ENCODE results near the gene BAIAP2L2.
A peak's percentile ranks its signal among the peaks of the same experiment; 100 is the strongest.

The BAIAP2L2 gene

DNA sequence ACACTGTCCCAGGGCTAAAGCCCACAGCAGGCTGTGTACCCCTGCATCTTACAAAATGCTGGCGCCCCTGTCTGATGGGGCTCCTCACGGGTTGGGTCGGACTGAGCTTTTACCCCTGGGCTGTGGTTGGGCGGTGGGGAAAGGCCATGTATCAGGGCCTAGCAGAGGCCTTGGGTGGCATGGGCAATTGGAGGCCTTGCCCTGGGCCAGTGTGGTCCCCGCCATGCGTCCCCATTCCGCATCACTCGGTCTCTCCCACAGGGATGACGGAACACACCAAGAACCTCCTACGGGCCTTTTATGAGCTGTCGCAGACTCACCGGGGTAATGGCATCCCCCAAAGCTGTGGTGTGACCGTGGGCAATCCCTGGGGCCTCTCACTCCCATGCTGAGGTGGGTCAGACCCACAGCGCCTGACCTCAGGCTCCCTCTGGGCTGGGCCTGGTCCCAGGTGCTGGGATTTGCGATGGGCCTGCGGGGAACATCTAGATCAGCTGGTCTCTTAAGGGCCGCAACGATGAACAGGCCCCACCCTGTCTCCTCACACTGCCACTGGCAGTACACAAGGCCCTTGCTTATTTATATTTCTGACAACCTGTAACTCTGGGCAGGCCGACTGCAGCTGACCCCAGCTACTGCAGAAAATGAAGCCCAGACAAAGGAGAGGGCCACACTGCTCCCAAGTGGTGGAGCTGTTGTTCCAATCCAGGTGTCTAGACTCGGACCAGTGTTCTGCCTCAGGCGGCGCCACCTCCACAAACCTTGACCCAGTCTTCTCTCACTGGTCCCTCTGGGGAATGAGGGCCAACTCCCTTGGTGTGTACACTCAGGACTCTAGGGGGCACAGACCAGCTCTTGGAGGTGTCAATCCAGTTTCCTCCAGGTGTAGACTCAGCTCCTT is 38.8 kb downstream of the BAIAP2L2 start:
- FAIRE-seq = no peak
- no peak for DNase-seq (ENCODE audit: extremely low spot score, insufficient read length, low read depth)

DNA sequence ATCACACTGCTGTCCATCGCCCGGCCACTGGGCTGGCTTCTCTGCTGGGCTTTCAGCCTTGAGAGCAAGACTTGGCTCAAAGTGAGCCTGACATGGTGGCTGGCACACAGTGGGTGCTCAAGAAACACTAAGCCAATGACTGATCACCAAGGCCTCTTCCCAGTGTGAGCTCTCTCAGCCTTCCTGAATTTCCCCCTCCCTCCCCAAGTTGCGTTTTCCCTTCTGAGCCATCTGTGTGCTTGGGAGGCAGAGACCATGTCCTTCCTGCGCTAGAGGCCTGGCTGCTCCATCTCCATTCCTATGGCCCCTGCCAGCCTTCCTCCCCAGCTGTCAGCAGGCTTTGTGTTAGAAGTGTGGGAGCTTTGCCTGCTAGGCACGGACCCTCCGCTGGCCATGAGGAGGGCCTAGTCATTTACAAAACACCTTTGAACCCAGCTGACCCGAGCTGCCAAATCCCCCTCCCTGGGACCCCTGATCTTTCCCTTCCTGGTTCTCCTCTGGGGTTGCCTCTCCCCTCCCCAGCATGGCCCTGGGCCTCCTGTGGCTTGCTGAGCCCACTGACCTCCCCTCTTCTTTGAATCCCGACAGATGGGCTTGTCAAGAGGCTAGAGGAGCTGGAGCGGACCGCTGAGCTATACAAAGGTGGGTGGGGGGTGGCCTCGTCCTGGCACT is 40.1 kb downstream of the BAIAP2L2 start:
- FAIRE-seq = no peak
- DNase-seq (ENCODE audit: extremely low spot score, insufficient read length, low read depth) = no peak

DNA sequence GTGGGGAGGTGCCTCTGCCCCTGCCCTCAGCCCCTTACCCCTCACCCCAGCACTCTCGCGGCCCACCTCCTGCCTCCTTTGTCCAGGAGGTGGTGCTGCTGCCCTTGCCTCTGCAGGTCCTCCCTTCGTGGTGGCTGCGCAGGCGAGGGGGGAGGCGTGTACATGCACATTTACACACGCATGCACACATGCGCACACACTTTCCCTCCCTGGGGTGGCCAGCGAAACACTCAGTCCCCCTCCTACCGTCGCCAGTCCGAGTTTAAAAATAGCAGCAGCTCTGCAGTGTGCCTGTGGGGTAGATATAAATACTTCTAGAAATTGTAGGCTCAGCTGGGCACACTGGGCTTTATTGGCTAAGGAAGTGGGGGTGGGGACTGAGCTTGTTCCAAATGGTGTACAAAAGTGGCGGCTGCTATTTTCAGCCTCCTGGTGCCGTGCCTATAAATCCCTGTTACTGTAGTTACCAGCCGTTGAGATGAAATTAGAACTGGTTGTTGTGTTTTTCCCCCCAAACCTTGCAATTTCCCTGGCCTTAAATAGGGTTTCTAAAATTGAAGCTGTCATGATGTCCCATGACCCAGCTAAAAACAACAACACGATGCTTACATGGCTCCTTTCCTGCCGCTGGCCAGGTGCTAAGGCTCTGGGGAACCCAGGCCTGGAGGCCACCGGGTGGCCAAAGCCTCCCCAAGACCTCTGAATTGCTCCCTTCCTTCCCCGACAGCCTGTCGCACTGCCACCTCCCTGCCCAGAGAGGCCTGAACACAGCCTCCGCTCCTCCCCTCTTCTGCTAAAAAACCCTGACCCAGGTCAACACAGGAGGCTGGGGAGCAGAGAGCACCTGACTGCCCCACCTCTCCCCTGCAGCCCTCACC is 40.9 kb downstream of the BAIAP2L2 start:
- FAIRE-seq (no peak), DNase-seq (ENCODE audit: extremely low spot score, insufficient read length, low read depth) (no peak)

DNA sequence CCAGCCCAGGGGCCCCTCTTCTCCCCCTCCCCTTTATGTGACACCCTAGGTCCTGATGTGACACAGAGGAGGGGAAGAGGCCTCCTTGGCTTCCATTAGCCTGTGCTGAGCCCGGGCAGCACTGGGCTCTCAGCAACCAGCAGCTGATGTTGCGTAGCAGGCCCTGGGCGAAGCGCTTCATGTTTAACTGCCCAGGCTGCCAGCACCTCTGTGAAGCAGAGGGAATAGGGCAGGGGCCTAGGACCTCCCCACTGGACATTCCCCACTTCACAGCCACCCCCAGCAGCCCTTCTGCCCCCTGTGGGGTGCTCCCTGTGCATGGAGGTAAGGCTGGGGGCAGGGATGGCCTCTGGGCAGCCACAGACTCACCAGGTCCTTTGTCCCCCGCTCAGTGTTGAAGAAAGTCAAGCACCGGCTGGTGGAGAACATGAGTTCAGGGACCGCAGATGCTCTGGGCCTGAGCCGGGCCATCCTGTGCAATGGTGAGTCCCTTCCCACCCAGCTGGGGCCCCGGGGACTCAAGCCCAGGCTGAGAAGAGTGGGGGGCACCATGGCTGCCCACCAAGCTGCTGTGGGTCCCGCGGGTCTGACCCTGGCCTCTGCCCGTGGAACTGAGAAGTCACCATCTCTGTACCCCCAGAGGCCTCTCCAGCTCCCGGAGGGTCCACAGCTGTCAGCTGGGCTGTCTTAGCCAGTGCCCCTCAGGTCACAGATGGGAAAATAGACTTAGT is 41.7 kb downstream of the BAIAP2L2 start:
- DNase-seq (ENCODE audit: extremely low spot score, insufficient read length, low read depth) (no peak), FAIRE-seq (no peak)

DNA sequence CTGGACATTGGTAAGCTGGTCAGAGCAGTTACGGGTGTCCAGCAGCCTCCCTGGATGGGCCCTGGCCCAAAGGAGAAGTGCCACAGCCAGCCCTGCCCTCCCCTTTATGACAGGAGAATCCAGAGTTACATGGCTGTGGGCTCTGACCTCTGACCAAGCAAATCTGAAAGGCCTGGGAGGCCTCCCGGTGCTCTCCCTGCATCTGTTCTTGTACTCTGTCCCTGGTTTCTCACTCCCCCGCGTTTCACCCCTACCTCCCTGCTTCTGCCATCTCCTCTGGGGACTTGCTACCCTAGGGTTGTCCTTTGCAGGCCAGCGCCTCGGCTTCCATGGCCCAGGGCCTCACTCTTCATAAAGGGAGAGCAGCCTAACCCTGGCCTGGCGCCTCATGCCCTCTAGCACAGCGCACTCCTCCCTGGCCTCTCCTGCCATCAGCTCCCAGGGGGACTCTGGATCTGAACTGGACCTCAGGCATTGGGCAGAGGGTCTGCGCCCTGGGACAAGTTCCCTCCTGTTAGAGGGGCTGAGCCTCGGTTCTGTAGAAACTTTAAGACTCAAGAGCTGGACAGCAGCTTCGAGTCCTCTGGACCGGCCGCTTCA is 42.6 kb downstream of the BAIAP2L2 start:
- no peak for FAIRE-seq
- DNase-seq (ENCODE audit: extremely low spot score, insufficient read length, low read depth) = no peak

DNA sequence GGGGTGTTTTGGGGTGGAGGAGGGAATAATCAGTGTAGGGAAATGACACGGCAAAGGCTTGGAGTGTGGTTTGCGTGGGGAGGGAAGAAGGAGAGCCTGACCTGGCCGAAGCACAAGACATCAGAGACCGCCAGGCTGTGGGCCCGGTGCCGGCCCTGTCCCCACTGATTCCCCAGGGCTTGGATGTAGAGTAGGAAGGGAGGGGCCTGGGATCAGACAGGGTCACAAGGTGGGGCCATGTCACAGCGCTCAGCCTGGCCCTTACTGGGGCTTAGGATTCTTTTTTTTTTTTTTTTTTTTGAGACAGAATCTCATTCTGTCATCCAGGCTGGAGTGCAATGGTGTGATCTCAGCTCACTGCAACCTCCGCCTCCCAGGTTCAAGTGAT is 43.5 kb downstream of the BAIAP2L2 start:
- FAIRE-seq (no peak), DNase-seq (ENCODE audit: extremely low spot score, insufficient read length, low read depth) (no peak)

DNA sequence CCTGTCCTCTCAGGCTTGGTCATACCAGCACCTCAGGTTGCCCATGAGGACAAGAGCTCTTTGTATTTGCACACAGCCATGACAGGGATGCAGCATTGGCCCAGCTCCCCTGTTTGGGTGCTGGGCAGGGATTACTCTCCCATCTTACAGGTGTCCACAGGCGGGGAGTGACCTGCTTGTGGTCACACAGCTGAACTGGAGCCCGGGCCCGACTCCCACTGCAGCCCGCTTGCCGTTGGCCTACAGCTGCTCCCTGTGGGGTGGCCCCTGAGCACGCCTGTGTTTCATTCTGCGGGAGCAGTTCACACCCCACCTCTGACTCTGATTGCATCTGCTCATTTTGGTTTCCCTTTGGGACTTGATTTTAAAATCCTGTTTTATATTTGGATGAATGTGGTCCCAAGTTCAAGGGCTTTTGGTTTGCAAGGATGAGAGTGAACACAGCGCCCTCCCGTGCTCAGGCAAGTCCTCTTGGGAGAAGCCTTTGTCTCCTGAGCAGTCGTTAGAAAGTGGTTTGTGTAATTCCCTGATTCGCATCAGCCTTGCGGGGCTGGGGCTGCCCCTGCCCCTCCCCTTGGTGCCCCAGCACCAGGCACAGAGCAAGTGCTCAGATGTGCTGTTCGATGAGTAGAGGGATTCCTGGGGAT is 44.0 kb downstream of the BAIAP2L2 start:
- DNase-seq (ENCODE audit: extremely low spot score, insufficient read length, low read depth) (no peak), FAIRE-seq (no peak)

DNA sequence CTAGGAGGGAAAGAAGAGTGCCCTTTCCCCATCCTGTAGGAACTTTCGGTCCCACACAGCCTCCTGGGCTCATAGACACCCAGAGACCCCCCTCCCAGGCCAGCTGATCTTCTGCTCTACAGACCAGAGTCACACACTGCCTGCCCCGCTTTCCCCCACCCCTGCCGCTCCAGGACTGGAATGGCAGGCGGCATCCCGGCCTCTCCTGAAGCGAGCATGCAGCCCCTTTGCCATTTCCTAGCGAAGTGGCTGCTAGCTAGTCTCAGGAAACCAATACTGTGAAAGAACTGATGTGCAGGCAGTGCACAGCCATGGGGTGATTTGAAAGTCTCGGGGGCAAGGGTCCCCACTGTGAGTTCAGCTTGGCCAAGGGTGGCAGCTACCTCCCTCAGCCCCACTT is 44.9 kb downstream of the BAIAP2L2 start:
- FAIRE-seq (no peak), DNase-seq (ENCODE audit: extremely low spot score, insufficient read length, low read depth) (no peak)

DNA sequence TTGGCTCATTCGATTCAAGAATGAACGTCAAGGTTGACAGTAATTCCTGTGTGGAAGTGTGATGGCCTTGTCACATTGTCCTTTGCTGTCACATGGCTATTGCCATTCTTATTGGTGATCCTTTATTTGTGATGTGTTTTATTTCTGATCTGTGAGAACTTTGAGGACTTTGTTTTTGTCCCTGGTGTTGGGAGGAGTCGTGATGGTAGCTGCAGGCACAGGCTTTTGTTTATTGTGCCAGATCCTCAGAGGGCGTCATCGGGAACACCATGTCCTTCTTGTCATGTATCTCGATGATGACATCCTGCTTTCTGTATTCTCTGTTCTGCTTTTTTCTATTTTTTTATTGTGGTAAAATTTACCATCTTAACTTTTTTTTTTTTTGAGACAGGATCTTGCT is 47.7 kb downstream of the BAIAP2L2 start:
- no peak for DNase-seq (ENCODE audit: extremely low spot score, insufficient read length, low read depth)
- no peak for FAIRE-seq

DNA sequence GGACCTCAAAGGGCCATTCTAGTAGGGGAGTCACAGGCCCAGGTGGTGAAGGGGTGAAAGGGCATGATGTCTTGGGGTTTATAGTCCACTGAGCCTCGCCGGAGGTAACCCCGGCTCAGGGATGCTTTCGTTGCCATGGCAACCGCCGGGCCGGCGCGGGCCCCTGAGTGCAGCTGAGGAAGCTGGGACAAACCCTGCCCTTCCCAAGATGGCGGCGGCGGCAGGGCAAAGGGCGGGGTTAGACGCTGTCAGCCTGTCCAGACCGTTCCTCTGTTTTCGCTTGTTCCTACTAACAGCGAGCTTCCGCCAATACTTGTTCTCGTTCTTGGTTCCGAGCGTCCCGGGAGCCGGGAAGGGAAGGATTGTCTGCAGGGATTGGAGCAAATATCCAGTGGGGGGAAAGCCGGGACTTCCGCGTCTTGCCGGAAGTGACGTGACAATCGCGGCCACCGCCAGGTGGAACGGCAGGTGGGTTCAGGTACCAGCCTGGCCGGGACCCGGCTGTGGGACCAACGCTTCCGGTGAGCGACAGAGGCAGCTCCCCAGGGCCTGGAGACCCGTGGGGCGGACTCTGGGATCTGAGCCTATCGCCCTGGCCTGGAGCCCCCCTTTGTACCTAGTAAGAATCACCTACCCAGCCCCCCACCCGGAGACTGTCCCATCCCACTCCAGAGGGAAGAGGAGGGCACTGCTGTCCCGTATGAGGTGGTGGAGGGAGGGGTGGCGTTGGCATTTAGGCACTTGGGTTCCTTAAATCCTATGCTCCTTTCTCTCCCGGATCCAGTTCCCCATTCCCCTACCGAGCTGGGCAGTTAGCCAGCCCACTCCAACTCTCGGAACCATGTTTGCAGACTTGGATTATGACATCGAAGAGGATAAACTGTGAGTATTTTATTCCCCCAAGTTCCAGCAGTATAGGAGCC is 53.3 kb downstream of the BAIAP2L2 start, which contains the start of gene PICK1:
PICK1 (plus strand) TSS at position 436 of the 923 bp plus-strand sequence; CDS start at position 842, 406 bp downstream.
- FAIRE-seq (peak; percentile 85), DNase-seq (ENCODE audit: extremely low spot score, insufficient read length, low read depth) (peak; percentile 87)

DNA sequence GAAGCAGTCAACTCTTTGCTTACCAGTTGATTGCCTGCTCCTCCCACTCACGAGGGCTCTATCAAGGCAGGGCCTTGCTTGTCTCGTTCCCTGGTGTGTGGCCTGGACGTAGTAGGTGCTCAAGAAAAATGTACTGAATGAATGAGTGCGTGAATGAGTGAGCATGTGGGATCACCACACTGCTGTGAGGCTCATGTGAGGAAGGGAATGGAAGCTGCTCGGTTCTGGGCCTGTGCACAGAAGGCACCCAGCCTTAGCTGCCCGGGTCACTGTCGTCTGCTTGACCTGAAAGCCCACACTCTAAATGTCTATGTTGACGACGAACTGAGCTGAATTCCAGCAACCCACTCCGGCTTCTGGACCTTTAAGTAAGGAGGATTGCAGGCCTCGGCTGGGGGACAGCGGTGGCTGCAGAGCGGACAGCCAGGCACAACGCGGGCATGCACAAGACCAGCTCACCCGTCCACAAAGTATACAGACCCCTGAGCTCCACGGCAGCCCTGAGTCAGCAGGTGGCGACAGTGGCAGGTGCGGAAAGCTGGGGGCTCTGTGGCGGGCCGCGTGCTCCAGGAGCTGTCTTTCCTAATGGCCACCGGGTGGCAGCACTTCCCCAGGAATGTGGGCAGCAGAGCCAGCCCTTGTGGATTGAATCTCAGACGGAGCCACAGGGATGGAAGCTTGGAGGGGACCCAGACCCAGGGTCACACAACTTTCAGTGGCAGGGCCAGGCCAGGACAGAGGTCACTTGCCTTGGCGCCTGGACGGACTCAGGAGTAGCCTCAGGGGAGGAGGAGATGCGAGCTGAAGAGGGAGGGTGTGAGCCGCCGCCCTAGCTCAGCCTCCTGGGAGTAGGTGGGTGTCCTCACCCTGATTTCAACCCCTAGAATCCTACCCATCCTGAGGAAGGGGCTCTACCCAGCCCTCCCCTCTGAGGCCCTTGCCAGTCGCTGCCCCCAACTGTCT is 58.3 kb downstream of the BAIAP2L2 start:
- peak; percentile 93 for FAIRE-seq
- DNase-seq (ENCODE audit: extremely low spot score, insufficient read length, low read depth) = peak; percentile 81

DNA sequence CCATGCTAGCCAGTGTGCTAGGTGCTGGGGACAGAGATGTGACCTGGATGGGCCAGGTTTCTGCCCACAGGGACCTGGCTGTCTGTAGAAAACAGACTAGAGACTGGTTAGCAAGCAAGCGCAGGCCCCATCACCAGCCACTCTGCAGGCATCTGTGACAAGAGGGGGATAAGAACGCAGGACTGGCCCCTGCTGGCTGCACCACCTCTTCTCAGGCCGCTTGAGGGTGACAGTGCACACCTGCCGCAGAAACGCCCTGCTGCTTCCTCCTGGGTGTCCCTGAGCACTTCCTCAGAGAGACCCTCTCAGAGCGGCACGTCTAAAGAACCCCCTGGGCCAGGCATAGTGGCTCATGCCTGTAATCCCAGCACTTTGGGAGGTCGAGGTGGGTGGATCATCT is 59.2 kb downstream of the BAIAP2L2 start:
- DNase-seq (ENCODE audit: extremely low spot score, insufficient read length, low read depth) = no peak
- FAIRE-seq = no peak

DNA sequence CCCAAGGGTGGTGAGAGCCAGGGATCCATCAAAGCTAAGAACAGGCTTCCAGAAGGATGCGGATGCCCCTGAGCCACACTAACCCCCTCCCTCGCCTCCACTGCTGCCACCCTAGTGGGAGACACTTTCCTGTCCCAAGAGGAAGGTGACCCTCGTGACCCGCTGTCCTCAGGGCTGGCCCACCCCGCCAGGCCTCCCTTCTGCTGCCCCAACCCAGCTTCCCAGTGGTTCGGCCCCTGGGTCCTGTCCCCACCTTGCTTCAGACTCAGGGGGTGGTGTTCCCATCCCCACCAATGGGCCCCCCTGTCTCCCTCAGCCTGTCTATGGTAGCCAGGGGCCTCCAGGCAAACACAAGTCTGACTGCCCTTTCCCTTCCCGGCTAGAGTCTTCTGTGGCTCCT is 59.8 kb downstream of the BAIAP2L2 start:
- DNase-seq (ENCODE audit: extremely low spot score, insufficient read length, low read depth) (no peak), FAIRE-seq (no peak)

DNA sequence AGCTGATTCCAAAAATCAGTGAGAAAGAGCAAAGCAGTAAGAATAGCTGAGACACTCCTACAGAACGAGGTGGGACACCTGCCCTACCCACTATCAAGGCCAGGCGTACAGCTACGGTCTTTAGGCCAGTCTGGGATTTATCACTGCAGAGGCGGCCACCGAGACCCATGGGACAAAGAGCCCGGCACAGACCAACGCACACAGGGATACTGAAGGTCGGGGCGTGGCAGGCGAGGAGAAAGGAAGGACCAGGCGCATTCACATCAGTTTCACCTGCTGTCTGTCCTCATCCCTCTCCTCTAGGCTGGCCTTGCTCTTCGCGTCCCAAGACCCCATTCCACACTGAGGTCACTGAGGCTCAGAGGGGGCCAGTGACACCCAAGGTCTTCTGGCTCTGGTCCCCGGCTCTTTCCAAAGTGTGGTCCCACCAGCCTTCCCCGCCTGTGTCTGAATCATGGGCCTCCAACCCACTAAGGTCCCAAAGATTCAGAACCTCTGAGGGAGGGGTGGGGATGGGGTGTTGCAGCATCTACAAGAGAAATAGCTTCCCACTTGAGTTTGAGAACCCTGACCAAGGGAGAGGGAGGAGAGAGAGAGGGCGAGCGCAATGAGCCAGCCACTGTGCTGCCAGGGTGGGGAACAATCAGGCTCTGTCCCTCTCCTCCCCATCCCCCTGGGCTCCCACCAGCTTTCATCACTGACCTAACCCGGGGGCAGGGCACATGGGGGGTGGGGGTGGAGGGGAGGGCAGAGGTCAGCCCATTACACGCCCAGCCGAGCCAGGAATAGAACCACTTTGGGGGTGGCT is 60.5 kb downstream of the BAIAP2L2 start:
- no peak for FAIRE-seq
- DNase-seq (ENCODE audit: extremely low spot score, insufficient read length, low read depth) = no peak

DNA sequence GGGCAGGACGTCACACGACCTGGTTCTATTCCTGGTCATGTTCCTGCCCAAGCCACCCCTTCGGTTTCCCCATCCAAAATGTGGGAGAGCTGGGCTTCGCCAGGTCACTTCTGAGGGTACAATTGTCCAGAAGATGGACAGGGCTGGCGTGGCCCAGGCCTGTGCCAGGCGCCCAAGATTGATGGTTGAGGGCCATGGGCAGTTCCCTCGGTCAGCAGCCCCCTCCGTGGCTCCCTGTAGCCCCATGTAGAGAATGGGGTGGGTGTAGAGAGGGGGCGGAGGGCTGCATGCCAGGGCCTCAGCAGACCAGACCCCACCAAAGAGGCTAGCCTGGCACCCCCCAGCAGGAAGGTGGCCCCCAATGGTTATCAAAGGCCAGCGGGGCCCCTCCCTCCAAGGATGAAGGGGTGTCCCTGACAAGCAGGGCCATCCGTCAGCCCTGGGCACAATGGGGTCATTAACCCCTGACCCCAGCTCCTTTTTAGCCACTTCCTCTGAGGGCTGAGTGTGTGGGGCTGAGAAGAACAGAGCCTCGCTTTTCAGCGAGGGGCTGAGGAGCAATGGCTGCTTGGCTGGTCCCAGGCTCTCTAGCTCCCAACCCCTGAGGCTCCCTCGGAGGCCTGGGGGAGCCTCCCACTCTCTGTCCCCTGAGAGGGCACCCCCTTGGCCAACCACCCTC is 64.3 kb downstream of the BAIAP2L2 start:
- no peak for DNase-seq (ENCODE audit: extremely low spot score, insufficient read length, low read depth)
- no peak for FAIRE-seq

All from GM18507 (cell line).